GM19099 (cell line): Measurements from ENCODE around the gene MYOG.

Source experiments
- POLR2A ChIP-seq: IDR thresholded peaks from 3 replicates; pipeline ENCODE4 v1.6.1; 2011; ENCODE audit warnings: low read depth; ENCODE audit not compliant: insufficient read length; ENCODE audit errors: extremely low read depth

MYOG gene

GRCh38 chr1:203040513-203041275, 45.1 kb downstream of the MYOG start:
- TF ChIP-seq POLR2A, result no peak

GRCh38 chr1:203039609-203040512, 46.0 kb downstream of the MYOG start:
- no peak for TF ChIP-seq POLR2A

- TF ChIP-seq POLR2A, result no peak
Measured at GRCh38 chr1:203038891-203039608, 46.8 kb downstream of the MYOG start.

- TF ChIP-seq POLR2A, result no peak
Measured at GRCh38 chr1:203038217-203038741, 47.5 kb downstream of the MYOG start.

GRCh38 chr1:203037509-203038190, 48.2 kb downstream of the MYOG start:
- no peak for TF ChIP-seq POLR2A

- no peak for TF ChIP-seq POLR2A
Measured at GRCh38 chr1:203036537-203036936, 49.3 kb downstream of the MYOG start.

GRCh38 chr1:203036135-203036534, 49.7 kb downstream of the MYOG start:
- TF ChIP-seq POLR2A, result no peak

- TF ChIP-seq POLR2A, result no peak
Measured at GRCh38 chr1:203035111-203036000, 50.5 kb downstream of the MYOG start.

- TF ChIP-seq POLR2A, result no peak
Measured at GRCh38 chr1:203034422-203035110, 51.2 kb downstream of the MYOG start.

- TF ChIP-seq POLR2A, result no peak
Measured at GRCh38 chr1:203033917-203034316, 51.9 kb downstream of the MYOG start.

- no peak for TF ChIP-seq POLR2A
Measured at GRCh38 chr1:203033287-203033686, 52.5 kb downstream of the MYOG start.
